ENCODE results near the gene FBLN1. TPM values are rescaled to one million over a fixed set of nuclear protein-coding genes. Genes with fewer than 3 reads are reported as not detected.
A peak's percentile ranks its signal among the peaks of the same experiment; 100 is the strongest.

FBLN1 gene
- total RNA-seq, 1 donor from 2014 or later, result 82.8 TPM

DNA sequence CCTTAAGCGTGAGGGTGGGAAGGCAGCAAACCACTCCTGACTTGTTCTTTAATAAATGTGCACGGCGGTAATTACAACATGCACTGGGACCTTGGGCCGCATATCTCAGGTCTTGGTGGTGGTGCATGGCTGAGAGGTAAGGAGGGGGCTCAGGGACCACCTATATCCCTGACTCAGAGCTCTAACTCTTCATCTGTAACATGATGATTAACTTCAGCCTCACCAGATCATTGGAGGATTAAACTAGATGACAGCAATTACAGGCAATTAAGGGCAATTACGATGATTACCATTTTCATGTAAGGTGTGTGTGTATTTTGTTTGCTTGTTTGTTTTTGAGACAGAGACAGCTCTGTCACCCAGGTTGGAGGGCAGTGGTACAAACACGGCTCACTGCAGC lies 45.0 kb downstream of the FBLN1 start:
- Histone ChIP-seq H3K36me3 (peaks cover 11% of the 10 kb centered on the region), H3K27me3 (ENCODE audit: low read depth) (peaks cover 10% of the 10 kb centered on the region), H3K9me3 (replicated peaks) (no peaks in the 10 kb centered on the region), H3K4me3 (no peak overlapping the region), H3K4me1 (peaks cover 43% of the 10 kb centered on the region), H3K27ac (replicated peaks) (no peak overlapping the region)
- TF ChIP-seq, protein P1, sequence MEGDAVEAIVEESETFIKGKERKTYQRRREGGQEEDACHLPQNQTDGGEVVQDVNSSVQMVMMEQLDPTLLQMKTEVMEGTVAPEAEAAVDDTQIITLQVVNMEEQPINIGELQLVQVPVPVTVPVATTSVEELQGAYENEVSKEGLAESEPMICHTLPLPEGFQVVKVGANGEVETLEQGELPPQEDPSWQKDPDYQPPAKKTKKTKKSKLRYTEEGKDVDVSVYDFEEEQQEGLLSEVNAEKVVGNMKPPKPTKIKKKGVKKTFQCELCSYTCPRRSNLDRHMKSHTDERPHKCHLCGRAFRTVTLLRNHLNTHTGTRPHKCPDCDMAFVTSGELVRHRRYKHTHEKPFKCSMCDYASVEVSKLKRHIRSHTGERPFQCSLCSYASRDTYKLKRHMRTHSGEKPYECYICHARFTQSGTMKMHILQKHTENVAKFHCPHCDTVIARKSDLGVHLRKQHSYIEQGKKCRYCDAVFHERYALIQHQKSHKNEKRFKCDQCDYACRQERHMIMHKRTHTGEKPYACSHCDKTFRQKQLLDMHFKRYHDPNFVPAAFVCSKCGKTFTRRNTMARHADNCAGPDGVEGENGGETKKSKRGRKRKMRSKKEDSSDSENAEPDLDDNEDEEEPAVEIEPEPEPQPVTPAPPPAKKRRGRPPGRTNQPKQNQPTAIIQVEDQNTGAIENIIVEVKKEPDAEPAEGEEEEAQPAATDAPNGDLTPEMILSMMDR (IDR thresholded peaks at IDR 0.05; ENCODE audit: borderline replicate concordance), result no peak
- intact Hi-C loops (cut with micrococcal nuclease), result no loop called here
- no peak for DNase-seq

DNA sequence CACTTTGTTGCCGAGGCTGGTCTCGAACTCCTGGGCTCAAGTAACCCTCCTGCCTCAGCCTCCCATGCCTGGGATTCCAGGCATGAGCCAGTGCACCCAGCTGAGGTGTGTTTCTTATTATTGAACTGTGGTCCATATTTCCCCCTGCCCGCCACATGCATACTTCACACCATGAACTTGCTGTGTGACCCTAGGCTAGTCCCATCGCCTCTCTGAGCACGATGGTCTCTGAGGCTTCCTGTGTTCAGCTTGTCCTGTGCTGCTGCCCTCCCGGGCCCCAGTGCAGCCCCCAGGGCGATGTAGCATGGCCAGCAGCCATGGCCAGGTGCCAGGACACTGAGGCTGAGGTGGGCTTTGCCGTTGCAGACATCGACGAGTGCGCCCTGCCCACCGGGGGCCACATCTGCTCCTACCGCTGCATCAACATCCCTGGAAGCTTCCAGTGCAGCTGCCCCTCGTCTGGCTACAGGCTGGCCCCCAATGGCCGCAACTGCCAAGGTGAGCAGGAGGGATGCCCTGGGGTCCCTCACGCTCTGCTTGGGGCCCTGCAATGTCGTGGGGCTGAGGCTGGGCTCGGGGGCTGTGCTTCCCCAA lies 45.7 kb downstream of the FBLN1 start:
- Histone ChIP-seq H3K4me3 (no peak overlapping the region), H3K4me1 (peaks cover 49% of the 10 kb centered on the region), H3K27me3 (ENCODE audit: low read depth) (peaks cover 14% of the 10 kb centered on the region), H3K36me3 (peaks cover 10% of the 10 kb centered on the region), H3K9me3 (replicated peaks) (no peaks in the 10 kb centered on the region), H3K27ac (replicated peaks) (peak overlapping the region; percentile 81)
- intact Hi-C loops (cut with micrococcal nuclease), result no loop called here
- TF ChIP-seq, protein P1 (IDR thresholded peaks at IDR 0.05; ENCODE audit: borderline replicate concordance), result no peak
- no peak for DNase-seq

DNA sequence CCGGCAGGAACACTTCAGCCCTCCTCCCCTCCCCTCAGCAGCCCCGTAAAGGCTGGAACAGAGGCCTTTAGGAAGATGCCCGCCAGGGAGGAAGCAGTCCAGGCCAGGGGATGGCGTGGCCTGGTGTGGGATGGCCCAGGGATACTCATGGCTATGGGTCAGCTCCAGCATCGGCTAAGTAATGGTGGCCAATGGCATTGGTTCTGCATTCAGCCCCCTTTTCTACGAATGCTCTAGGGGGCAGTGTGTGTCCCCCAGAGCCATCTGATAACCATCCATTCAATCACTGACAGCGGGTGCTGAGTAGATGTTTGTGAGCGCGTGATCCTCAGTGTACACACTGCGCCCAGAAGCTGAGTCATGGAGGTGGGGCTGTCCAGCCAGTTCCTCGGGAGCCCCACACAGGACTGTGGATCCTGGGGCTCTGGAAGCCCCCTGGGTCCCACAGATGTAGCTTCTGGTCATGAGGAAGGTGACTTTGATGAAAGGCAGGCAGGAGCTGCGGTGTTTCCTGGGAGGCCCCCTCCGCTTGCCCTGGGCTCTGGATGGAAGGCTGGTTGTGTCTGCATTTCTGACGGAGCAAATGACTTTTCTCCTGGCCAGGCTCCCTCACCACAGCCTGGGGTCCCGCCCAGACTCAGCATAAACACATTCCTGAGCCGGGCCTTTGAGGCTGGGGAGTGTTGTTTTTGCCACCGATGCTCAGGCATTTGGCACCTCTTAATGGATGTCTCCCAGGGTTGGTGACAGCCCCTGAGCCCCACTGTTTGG lies 46.5 kb downstream of the FBLN1 start:
- Histone ChIP-seq H3K9me3 (replicated peaks) (no peaks in the 10 kb centered on the region), H3K4me3 (no peak overlapping the region), H3K27me3 (ENCODE audit: low read depth) (peaks cover 16% of the 10 kb centered on the region), H3K36me3 (peaks cover 10% of the 10 kb centered on the region), H3K27ac (replicated peaks) (peak overlapping the region; percentile 81), H3K4me1 (peaks cover 57% of the 10 kb centered on the region)
- intact Hi-C loops (cut with micrococcal nuclease), result no loop called here
- TF ChIP-seq, protein P1 (IDR thresholded peaks at IDR 0.05; ENCODE audit: borderline replicate concordance), result no peak
- peak; percentile 42 for DNase-seq

DNA sequence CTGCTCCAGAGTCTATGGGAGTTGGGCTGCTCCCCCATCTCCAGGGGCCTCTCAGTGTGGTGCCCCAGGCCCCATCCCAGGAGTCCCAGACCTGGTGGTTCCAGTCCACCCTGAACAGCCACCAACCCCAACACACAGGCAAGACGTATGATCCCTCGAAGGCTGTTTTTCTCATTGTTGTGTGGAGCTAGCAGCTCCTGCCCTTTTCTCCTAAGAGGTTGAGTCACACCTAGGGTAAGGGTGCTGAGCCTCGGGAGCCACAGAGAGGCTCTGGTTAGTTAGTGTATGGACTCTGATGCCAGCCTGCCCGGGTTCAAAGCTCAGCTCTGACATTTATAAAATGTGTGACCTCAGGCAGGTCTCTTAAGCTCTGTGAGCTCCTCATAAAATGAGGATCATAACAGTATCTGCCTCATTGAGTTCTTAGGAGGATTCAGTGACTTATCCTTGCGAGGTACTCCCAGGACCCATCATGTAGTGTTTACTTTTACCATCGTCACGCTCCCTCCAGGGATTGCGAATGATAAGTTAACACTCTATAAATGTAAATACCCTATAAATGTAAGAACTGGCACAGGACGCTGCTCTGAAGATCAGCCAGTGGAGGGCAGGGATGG lies 47.2 kb downstream of the FBLN1 start:
- TF ChIP-seq, protein P1 (IDR thresholded peaks at IDR 0.05; ENCODE audit: borderline replicate concordance), result no peak
- H3K4me1 ChIP-seq, result peaks cover 51% of the 10 kb centered on the region
- H3K27me3 ChIP-seq (ENCODE audit: low read depth), result peaks cover 21% of the 10 kb centered on the region
- DNase-seq, result no peak
- peaks cover 10% of the 10 kb centered on the region for H3K36me3 ChIP-seq
- peak overlapping the region; percentile 81 for H3K27ac ChIP-seq (replicated peaks)
- H3K4me3 ChIP-seq, result no peak overlapping the region
- intact Hi-C loops (cut with micrococcal nuclease), result loop anchor here (5.0 to 10.0 kb wide), 2 partner anchors 108 to 265 kb away; partner anchors contain the start of gene UPK3A
- H3K9me3 ChIP-seq (replicated peaks), result no peaks in the 10 kb centered on the region

DNA sequence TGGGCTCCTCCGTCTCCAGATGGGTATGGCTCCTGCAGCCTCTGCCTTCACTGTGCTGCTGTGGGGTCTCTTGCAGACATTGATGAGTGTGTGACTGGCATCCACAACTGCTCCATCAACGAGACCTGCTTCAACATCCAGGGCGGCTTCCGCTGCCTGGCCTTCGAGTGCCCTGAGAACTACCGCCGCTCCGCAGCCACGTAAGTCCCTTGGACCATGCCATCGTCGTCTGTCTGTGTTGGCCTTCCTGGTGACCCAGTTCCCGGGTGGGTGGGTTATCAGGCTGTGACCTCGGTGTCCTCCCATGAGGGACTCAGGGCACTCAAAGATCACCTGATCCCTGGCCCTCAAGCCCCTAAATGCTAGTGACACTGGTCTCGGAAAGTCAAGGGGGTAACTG lies 47.7 kb downstream of the FBLN1 start:
- H3K27me3 ChIP-seq (ENCODE audit: low read depth), result peaks cover 21% of the 10 kb centered on the region
- H3K4me1 ChIP-seq, result peaks cover 48% of the 10 kb centered on the region
- DNase-seq, result no peak
- no peak overlapping the region for H3K4me3 ChIP-seq
- TF ChIP-seq, protein P1 (IDR thresholded peaks at IDR 0.05; ENCODE audit: borderline replicate concordance), result no peak
- no peaks in the 10 kb centered on the region for H3K9me3 ChIP-seq (replicated peaks)
- peak overlapping the region; percentile 81 for H3K27ac ChIP-seq (replicated peaks)
- peaks cover 10% of the 10 kb centered on the region for H3K36me3 ChIP-seq
- intact Hi-C loops (cut with micrococcal nuclease), result loop anchor here (5.0 to 10.0 kb wide), 2 partner anchors 108 to 266 kb away; partner anchors contain the start of gene UPK3A

All from left ventricle myocardium inferior (tissue), 1 donor.